Peyer's patch (tissue), 4 donors: ENCODE data around the gene KCTD19. TPM values are rescaled to one million over a fixed set of nuclear protein-coding genes. Genes with fewer than 3 reads are reported as not detected.

Experiments
- DNase-seq, 3 donors: peaks; one replicate each; pipeline ENCODE4 v3.0.0-alpha.2; 2017 to 2019
- H3K27ac ChIP-seq, 4 donors: fragments of 200-600 bp; sonication (generic); one replicate each; pipeline ENCODE4 v1.5.1; 2016 to 2019
- H3K27me3 ChIP-seq, 2 donors: fragments of 200-600 bp; sonication (generic); one replicate each; pipeline ENCODE4 v1.5.1; 2019
- H3K36me3 ChIP-seq, 3 donors: fragments of 200-600 bp; sonication (generic); one replicate each; pipeline ENCODE4 v1.5.1; 2016 to 2019
- H3K4me1 ChIP-seq, 4 donors: fragments of 200-600 bp; sonication (generic); one replicate each; pipeline ENCODE4 v1.5.1; 2016 to 2019
- H3K4me3 ChIP-seq, 4 donors: fragments of 200-600 bp; sonication (generic); 1 replicate in 3 of 4; 2 replicates in 1 of 4; pipeline ENCODE4 v1.5.1; 2016 to 2019; ENCODE audit warnings: mild to moderate bottlenecking in 1 of 4
- H3K9me3 ChIP-seq, 4 donors: fragments of 200-600 bp; sonication (generic); one replicate each; pipeline ENCODE4 v1.5.1; 2016 to 2019; ENCODE audit warnings: mild to moderate bottlenecking in 1 of 4
- POLR2A ChIP-seq, 2 donors: fragments of 450-650 bp; IDR thresholded peaks; one replicate each; pipeline ENCODE4 v1.5.1; 2017; ENCODE audit warnings: antibody characterized with exemption in 2 of 2, mild to moderate bottlenecking in 2 of 2, moderate library complexity in 2 of 2
- total RNA-seq, 4 donors: library from RNA; depleted of rRNA; stranded (reverse); fragments of >200 nt; gene quantifications; one replicate each; pipeline ENCODE4 v1.1.0, GENCODE V29; 2016
- TF ChIP-seq, protein P1 (sequence below), 6 experiments: fragments of 450-650 bp in 4 of 6; fragments of 200-600 bp in 2 of 6; sonication (generic) in 1 of 6; IDR thresholded peaks; one replicate each; pipeline ENCODE4 v1.5.1; 2017 to 2019; ENCODE audit warnings: antibody characterized with exemption in 6 of 6, mild to moderate bottlenecking in 3 of 6, moderate library complexity in 1 of 6

Gene KCTD19
- total RNA-seq, 4 donors from 2014 or later, result not detected

DNA sequence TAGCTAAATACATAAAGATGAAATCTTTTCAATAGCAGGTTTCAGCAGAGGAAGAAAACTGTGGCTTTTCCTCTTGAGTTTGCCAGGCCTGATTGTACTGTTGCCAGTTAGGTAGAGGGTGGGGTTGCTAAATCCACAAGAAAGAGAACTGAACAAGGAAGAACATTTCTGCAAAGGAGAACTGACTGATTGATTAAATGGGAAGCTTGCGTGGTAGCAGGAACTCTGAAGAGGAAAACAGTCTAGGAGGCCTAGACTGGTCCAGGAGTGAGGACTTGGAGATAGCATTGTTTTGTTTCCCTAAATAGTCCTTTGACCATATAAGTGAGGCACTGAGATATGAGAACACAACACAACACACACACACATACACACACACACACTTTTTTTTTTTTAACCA lies 18.9 kb upstream of the KCTD19 start:
- H3K27ac ChIP-seq, result no peak overlapping the region
- no peaks in the 10 kb centered on the region for H3K9me3 ChIP-seq
- no peak for TF ChIP-seq POLR2A (IDR thresholded peaks at IDR 0.05)
- TF ChIP-seq, protein P1, sequence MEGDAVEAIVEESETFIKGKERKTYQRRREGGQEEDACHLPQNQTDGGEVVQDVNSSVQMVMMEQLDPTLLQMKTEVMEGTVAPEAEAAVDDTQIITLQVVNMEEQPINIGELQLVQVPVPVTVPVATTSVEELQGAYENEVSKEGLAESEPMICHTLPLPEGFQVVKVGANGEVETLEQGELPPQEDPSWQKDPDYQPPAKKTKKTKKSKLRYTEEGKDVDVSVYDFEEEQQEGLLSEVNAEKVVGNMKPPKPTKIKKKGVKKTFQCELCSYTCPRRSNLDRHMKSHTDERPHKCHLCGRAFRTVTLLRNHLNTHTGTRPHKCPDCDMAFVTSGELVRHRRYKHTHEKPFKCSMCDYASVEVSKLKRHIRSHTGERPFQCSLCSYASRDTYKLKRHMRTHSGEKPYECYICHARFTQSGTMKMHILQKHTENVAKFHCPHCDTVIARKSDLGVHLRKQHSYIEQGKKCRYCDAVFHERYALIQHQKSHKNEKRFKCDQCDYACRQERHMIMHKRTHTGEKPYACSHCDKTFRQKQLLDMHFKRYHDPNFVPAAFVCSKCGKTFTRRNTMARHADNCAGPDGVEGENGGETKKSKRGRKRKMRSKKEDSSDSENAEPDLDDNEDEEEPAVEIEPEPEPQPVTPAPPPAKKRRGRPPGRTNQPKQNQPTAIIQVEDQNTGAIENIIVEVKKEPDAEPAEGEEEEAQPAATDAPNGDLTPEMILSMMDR (IDR thresholded peaks at IDR 0.05), result no peak
- H3K27me3 ChIP-seq, result no peaks in the 10 kb centered on the region
- no peak for DNase-seq
- H3K4me3 ChIP-seq, result no peak overlapping the region
- H3K36me3 ChIP-seq, result no peaks in the 10 kb centered on the region
- no peaks in the 10 kb centered on the region for H3K4me1 ChIP-seq

DNA sequence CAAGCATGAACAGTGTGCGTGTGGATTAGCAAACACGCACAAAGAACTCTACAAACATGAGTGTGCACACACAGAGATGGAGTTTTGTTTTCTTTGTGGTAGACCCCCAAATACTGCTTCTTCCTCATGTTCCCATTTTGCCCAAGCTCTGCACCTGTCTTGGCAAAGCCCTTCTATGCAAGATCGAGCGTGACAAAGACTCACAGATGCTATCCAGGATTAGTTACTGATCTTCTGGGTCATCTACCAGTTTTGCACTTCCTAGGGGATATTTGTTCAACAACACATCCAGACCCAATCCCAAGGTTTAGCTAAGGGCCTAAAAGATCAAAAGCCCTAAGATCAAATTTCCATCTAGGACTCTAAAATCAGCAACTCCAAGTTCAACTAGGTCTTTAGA lies 16.1 kb upstream of the KCTD19 start:
- no peaks in the 10 kb centered on the region for H3K9me3 ChIP-seq
- H3K4me3 ChIP-seq, result no peak overlapping the region
- no peak overlapping the region for H3K27ac ChIP-seq
- no peaks in the 10 kb centered on the region for H3K4me1 ChIP-seq
- DNase-seq, result no peak
- TF ChIP-seq, protein P1 (IDR thresholded peaks at IDR 0.05), result no peak
- no peak for TF ChIP-seq POLR2A (IDR thresholded peaks at IDR 0.05)
- H3K27me3 ChIP-seq, result no peaks in the 10 kb centered on the region
- no peaks in the 10 kb centered on the region for H3K36me3 ChIP-seq

GRCh38 chr16:67341250-67341649 lies 14.7 kb upstream of the KCTD19 start:
- no peaks in the 10 kb centered on the region for H3K36me3 ChIP-seq
- no peaks in the 10 kb centered on the region for H3K9me3 ChIP-seq
- no peak overlapping the region for H3K4me3 ChIP-seq
- H3K4me1 ChIP-seq, result no peaks in the 10 kb centered on the region
- no peaks in the 10 kb centered on the region for H3K27me3 ChIP-seq
- no peak overlapping the region for H3K27ac ChIP-seq
- no peak for DNase-seq
- TF ChIP-seq POLR2A (IDR thresholded peaks at IDR 0.05), result no peak
- TF ChIP-seq, protein P1 (IDR thresholded peaks at IDR 0.05), result no peak

DNA sequence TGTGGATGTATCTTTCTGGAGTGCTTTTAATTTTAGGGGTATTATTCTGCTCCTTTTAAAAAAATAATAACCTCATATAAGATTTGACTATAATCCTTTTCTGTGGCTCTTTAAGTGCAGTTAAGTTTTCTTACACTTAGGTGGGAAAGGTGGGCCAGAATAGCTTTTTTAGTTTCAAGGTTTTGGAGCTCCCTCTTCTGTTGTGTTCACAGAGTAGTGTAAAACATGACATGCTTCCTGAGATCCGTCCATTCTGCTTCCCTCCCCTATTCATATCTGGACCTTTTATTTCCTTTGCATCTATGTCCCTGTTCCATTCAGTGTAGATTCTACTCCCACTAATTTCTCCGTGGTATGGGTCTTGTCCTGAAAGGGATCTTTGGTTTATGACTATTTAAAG lies 12.9 kb upstream of the KCTD19 start:
- TF ChIP-seq POLR2A (IDR thresholded peaks at IDR 0.05), result no peak
- TF ChIP-seq, protein P1 (IDR thresholded peaks at IDR 0.05), result peak in 1 of 6 experiments; percentile 7
- Histone ChIP-seq H3K36me3 (no peaks in the 10 kb centered on the region), H3K4me3 (no peak overlapping the region), H3K4me1 (no peaks in the 10 kb centered on the region), H3K9me3 (peaks cover 0 to 6% (median under 1%) of the 10 kb centered on the region in 4 donors), H3K27ac (no peak overlapping the region), H3K27me3 (no peaks in the 10 kb centered on the region)
- DNase-seq, result no peak

DNA sequence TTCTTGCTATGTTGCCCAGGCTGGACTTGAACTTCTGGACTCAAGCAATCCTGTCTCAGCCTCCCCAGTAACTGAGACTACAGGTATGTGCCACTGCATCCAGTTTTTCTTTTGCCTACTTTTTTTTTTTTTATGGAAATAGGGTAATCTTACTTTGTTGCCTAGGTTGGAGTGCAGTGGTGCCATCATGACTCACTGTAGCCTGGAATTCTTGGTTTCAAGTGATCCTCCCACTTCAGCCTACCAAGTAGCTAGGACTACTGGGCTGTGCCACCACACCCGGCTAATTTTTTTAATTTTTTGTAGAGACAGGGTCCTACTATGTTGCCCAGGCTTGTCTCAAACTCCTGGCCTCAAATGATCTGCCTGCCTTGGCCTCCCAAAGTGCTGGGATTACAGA lies 10.1 kb upstream of the KCTD19 start:
- TF ChIP-seq POLR2A (IDR thresholded peaks at IDR 0.05), result no peak
- TF ChIP-seq, protein P1 (IDR thresholded peaks at IDR 0.05), result no peak
- Histone ChIP-seq H3K36me3 (no peaks in the 10 kb centered on the region), H3K4me1 (no peaks in the 10 kb centered on the region), H3K4me3 (no peak overlapping the region), H3K9me3 (peaks cover 0 to 7% (median 1%) of the 10 kb centered on the region in 4 donors), H3K27ac (no peak overlapping the region), H3K27me3 (no peaks in the 10 kb centered on the region)
- no peak for DNase-seq

DNA sequence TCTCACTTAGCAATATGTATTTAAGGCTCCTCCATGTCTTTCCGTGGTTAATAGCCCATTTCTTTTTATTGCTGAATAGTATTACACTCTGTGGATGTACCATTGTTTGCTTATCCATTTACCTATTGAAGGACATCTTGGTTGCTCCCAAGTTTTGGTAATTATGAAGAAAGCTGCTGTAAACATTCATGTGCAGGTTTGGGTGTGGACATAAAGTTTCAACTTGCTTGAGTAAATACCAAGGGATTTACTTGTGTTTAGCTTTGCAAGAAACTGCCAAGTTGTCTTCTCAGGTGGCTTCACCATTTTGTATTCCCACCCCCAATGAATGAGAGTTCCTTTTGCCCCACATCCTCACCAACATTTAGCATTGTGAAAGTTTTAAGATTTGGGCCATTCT lies 9.6 kb upstream of the KCTD19 start:
- Histone ChIP-seq H3K27ac (no peak overlapping the region), H3K27me3 (no peaks in the 10 kb centered on the region), H3K4me3 (no peak overlapping the region), H3K4me1 (no peaks in the 10 kb centered on the region), H3K36me3 (no peaks in the 10 kb centered on the region), H3K9me3 (peaks cover 0 to 7% (median 1%) of the 10 kb centered on the region in 4 donors)
- no peak for DNase-seq
- no peak for TF ChIP-seq POLR2A (IDR thresholded peaks at IDR 0.05)
- TF ChIP-seq, protein P1 (IDR thresholded peaks at IDR 0.05), result no peak
